Astrocyte (in vitro differentiated cells and primary cell): ENCODE data around the gene PTPRN2.

Source experiments
- EZH2 ChIP-seq: IDR thresholded peaks from 2 replicates; pipeline ENCODE4 v1.6.1; 2012; ENCODE audit warnings: mild to moderate bottlenecking, low read length, inconsistent platforms; ENCODE audit not compliant: insufficient read depth
- TF ChIP-seq, protein P1 (sequence below): IDR thresholded peaks from 2 replicates; pipeline ENCODE4 v1.5.1; 2011; ENCODE audit warnings: low read depth, mild to moderate bottlenecking, inconsistent platforms, low read length, moderate library complexity; ENCODE audit not compliant: insufficient read depth

DNA sequence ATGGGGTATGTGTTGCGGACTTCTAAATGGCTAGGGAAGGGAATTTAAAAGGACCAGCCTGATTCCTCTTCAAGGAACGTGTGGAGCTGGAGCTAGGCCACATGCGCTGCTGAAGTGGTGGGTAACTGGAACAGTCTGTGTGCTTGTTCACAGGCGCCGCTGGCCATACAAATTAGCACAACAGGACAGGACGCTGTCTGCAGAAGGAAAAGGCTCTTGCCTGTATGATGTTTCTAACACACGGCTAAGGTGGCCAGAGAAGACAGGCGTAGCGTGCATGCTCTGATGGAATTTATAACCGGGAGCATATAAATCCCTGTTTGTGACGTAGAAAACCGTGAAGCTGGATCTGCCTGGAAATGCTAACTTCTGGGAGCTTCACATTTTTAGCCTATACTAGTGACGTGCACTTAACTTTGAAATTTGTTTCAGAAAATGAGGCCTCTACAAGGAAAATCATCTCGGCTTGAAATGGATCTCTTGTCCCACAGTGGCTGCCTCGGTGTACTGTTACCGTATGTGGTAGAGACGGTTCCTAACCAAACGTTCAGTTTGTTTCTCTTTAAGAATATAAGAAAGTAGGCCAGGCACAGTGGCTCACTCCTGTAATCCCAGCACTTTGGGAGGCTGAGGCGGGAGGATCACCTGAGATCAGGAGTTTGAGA lies 569.4 kb downstream of the PTPRN2 start:
- no peak for TF ChIP-seq EZH2
- TF ChIP-seq, protein P1, sequence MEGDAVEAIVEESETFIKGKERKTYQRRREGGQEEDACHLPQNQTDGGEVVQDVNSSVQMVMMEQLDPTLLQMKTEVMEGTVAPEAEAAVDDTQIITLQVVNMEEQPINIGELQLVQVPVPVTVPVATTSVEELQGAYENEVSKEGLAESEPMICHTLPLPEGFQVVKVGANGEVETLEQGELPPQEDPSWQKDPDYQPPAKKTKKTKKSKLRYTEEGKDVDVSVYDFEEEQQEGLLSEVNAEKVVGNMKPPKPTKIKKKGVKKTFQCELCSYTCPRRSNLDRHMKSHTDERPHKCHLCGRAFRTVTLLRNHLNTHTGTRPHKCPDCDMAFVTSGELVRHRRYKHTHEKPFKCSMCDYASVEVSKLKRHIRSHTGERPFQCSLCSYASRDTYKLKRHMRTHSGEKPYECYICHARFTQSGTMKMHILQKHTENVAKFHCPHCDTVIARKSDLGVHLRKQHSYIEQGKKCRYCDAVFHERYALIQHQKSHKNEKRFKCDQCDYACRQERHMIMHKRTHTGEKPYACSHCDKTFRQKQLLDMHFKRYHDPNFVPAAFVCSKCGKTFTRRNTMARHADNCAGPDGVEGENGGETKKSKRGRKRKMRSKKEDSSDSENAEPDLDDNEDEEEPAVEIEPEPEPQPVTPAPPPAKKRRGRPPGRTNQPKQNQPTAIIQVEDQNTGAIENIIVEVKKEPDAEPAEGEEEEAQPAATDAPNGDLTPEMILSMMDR: no peak
